Neural progenitor cell (in vitro differentiated cells): Measurements from ENCODE around the gene COPS9. TPM values are rescaled to one million over a fixed set of nuclear protein-coding genes. Genes with fewer than 3 reads are reported as not detected.

Experiments
- DNase-seq: peaks from one replicate; pipeline ENCODE4 v3.0.0-alpha.2; 2016; ENCODE audit warnings: low spot score
- H2AFZ ChIP-seq: fragments of 200-600 bp; sonication (generic); replicated peaks from 2 replicates; pipeline ENCODE4 v1.6.1; 2016; ENCODE audit warnings: antibody characterized with exemption
- H3F3A ChIP-seq: fragments of 200-600 bp; sonication (generic); 2 replicates; pipeline ENCODE4 v1.6.1; 2016; ENCODE audit warnings: antibody characterized with exemption, low read depth
- H3K27ac ChIP-seq: fragments of 200-600 bp; sonication (generic); 2 replicates; pipeline ENCODE4 v1.5.1; 2016; ENCODE audit warnings: mild to moderate bottlenecking
- H3K27me3 ChIP-seq: fragments of 200-600 bp; sonication (generic); 2 replicates; pipeline ENCODE4 v1.6.1; 2016; ENCODE audit warnings: mild to moderate bottlenecking, moderate library complexity
- H3K36me3 ChIP-seq: fragments of 200-600 bp; sonication (generic); 2 replicates; pipeline ENCODE4 v1.5.1; 2016
- H3K4me1 ChIP-seq: fragments of 200-600 bp; sonication (generic); 2 replicates; pipeline ENCODE4 v1.6.1; 2016; ENCODE audit warnings: mixed run types
- H3K4me2 ChIP-seq: fragments of 200-600 bp; sonication (generic); 2 replicates; pipeline ENCODE4 v1.6.1; 2016
- H3K4me3 ChIP-seq: fragments of 200-600 bp; sonication (generic); 2 replicates; pipeline ENCODE4 v1.5.1; 2016
- H3K79me2 ChIP-seq: fragments of 200-600 bp; sonication (generic); 2 replicates; pipeline ENCODE4 v1.6.1; 2016; ENCODE audit warnings: low read depth
- H3K9ac ChIP-seq: fragments of 200-600 bp; sonication (generic); 2 replicates; pipeline ENCODE4 v1.6.1; 2016
- H3K9me3 ChIP-seq: fragments of 200-600 bp; sonication (generic); 2 replicates; pipeline ENCODE4 v1.5.1; 2016; ENCODE audit warnings: low read depth
- H4K20me1 ChIP-seq: fragments of 200-600 bp; sonication (generic); 2 replicates; pipeline ENCODE4 v1.6.1; 2016; ENCODE audit warnings: low read depth
- H3K27ac Mint-ChIP-seq: 3 replicates; pipeline ENCODE4 v1.8.0; 2021; ENCODE audit warnings: mixed read lengths
- H3K27me3 Mint-ChIP-seq: 2 replicates; pipeline ENCODE4 v1.8.0; 2022; ENCODE audit warnings: low read depth, mild to moderate bottlenecking, inconsistent platforms, moderate library complexity, mixed read lengths; ENCODE audit not compliant: insufficient read depth
- H3K36me3 Mint-ChIP-seq: 3 replicates; pipeline ENCODE4 v1.8.0; 2021; ENCODE audit warnings: mixed read lengths
- H3K4me1 Mint-ChIP-seq: 3 replicates; pipeline ENCODE4 v1.8.0; 2021; ENCODE audit warnings: mixed read lengths
- H3K4me3 Mint-ChIP-seq: 3 replicates; pipeline ENCODE4 v1.8.0; 2021; ENCODE audit warnings: mild to moderate bottlenecking, moderate library complexity, mixed read lengths
- H3K9me3 Mint-ChIP-seq: 3 replicates; pipeline ENCODE4 v1.8.0; 2020; ENCODE audit warnings: mixed read lengths
- CTCF ChIP-seq: fragments of 200-600 bp; sonication (generic); IDR thresholded peaks from 2 replicates; pipeline ENCODE4 v1.5.1; 2017; ENCODE audit warnings: antibody characterized with exemption, mild to moderate bottlenecking
- EZH2 ChIP-seq: fragments of 200-600 bp; sonication (generic); IDR thresholded peaks from 2 replicates; pipeline ENCODE4 v1.6.1; 2017; ENCODE audit warnings: antibody characterized with exemption, mild to moderate bottlenecking, moderate library complexity
- EZH2phosphoT487 ChIP-seq: fragments of 200-600 bp; sonication (generic); IDR thresholded peaks from 2 replicates; pipeline ENCODE4 v1.6.1; 2017; ENCODE audit warnings: antibody characterized with exemption
- total RNA-seq: library from RNA; depleted of rRNA; stranded (reverse); fragments of >200 nt; gene quantifications from 2 replicates; pipeline ENCODE4 v1.2.3, GENCODE V29; 2015; ENCODE audit warnings: low replicate concordance

COPS9 gene
- total RNA-seq, 1 donor from 2014 or later: 83.9 TPM

DNA sequence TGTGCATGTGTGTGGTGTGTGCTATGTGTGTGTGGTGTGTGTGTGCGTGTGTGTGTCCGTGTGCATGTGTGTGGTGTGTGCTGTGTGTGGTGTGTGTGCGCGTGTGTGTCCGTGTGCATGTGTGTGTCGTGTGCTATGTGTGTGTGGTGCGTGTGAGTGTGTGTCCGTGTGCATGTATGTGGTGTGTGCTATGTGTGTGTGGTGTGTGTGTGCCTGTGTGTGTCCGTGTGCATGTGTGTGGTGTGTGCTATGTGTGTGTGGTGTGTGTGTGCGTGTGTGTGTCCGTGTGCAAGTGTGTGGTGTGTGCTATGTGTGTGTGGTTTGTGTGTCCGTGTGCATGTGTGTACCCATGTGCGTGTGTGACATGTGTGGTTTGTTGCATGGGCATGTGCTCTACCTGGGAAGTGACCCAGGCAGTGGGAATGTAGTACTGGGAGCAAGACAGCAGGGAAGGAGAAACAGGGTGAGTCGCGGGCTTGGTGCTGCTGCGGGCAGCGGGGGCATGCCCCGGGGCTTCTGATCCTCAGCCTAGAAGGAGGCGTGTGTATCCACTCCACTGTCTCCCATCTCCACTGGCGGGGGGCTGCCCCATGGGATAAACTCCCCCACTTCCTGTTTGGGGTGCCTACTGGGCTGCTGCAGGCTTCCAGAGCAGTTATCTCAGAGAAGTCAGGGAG lies 11.9 kb upstream of the COPS9 start:
- peaks cover 4% of the 10 kb centered on the region for H3K9me3 Mint-ChIP-seq
- no peaks in the 10 kb centered on the region for H3K4me1 Mint-ChIP-seq
- no peaks in the 10 kb centered on the region for H3K36me3 ChIP-seq

GRCh38 chr2:240147382-240147781 lies 11.3 kb upstream of the COPS9 start:
- no peak for DNase-seq
- H3K4me3 Mint-ChIP-seq: peak overlapping the region; percentile 20
- no peak overlapping the region for H3K4me2 ChIP-seq
- no peaks in the 10 kb centered on the region for H3K4me1 ChIP-seq
- no peak overlapping the region for H3K9ac ChIP-seq
- peaks cover 8% of the 10 kb centered on the region for H3F3A ChIP-seq
- H3K27me3 Mint-ChIP-seq: peaks cover 17% of the 10 kb centered on the region
- peak overlapping the region; percentile 72 for H3K27ac Mint-ChIP-seq
- no peaks in the 10 kb centered on the region for H3K79me2 ChIP-seq
- no peaks in the 10 kb centered on the region for H3K36me3 Mint-ChIP-seq
- H3K27ac ChIP-seq: no peak overlapping the region
- no peaks in the 10 kb centered on the region for H3K4me1 Mint-ChIP-seq
- H2AFZ ChIP-seq: no peak overlapping the region
- no peak overlapping the region for H3K4me3 ChIP-seq
- H3K27me3 ChIP-seq: peaks cover 14% of the 10 kb centered on the region
- H4K20me1 ChIP-seq: no peaks in the 10 kb centered on the region
- no peak for TF ChIP-seq EZH2
- no peak for TF ChIP-seq CTCF
- H3K9me3 ChIP-seq: no peaks in the 10 kb centered on the region
- H3K36me3 ChIP-seq: no peaks in the 10 kb centered on the region
- H3K9me3 Mint-ChIP-seq: peaks cover 4% of the 10 kb centered on the region

More for the DNA sequence above, 11.9 kb upstream of the COPS9 start:
- Histone ChIP-seq H3K9ac (no peak overlapping the region), H3K4me1 (no peaks in the 10 kb centered on the region), H3K27ac (no peak overlapping the region), H3K4me3 (no peak overlapping the region), H3K27me3 (peaks cover 20% of the 10 kb centered on the region), H3K79me2 (no peaks in the 10 kb centered on the region), H3K4me2 (no peak overlapping the region), H2AFZ (no peak overlapping the region), H4K20me1 (no peaks in the 10 kb centered on the region), H3K9me3 (no peaks in the 10 kb centered on the region), H3F3A (peaks cover 8% of the 10 kb centered on the region)
- Mint-ChIP-seq H3K27me3 (peaks cover 17% of the 10 kb centered on the region), H3K36me3 (no peaks in the 10 kb centered on the region), H3K4me3 (peak overlapping the region; percentile 20), H3K27ac (peak overlapping the region; percentile 72)
- no peak for DNase-seq
- no peak for TF ChIP-seq EZH2
- TF ChIP-seq CTCF: no peak
- no peak for TF ChIP-seq EZH2phosphoT487

DNA sequence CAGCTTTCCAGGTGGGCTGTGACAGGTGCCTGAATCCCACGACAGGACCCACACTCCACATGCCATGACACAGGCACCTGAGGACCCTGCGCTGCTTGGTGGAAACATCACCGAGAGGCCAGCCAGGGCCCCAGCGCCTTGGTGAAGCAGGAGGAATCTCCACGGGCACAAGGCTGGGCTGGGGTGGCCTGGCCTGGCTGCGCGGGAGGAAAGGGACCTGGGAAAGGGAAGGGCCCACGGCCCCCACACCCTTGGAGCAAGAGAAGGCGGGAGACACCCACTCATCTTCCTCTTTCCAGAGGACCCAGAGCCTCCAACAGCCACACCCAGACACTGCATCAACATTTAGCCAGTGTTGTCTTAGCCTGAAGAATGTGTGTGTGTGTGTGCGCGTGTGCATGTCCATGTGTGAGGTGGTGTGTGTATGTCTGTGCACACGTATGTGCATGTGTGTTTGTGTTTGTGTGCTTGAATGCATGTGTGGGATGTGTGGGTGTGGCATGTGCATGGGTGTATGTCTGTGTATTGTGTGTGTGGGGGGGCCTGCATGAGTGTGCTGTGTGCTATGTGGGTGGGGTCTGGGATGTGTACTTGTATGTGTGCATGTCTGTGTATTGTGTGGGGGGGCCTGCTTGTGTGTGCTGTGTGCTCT lies 10.6 kb upstream of the COPS9 start:
- H3K9me3 ChIP-seq: no peaks in the 10 kb centered on the region
- no peak overlapping the region for H3K9ac ChIP-seq
- no peak overlapping the region for H3K27ac ChIP-seq
- no peaks in the 10 kb centered on the region for H3K4me1 ChIP-seq
- Mint-ChIP-seq H3K36me3 (no peaks in the 10 kb centered on the region), H3K4me1 (peaks cover 3% of the 10 kb centered on the region), H3K27ac (peak overlapping the region; percentile 49), H3K9me3 (peaks cover 4% of the 10 kb centered on the region), H3K27me3 (peaks cover 17% of the 10 kb centered on the region), H3K4me3 (peak overlapping the region; percentile 12)
- TF ChIP-seq CTCF (no peak), EZH2 (no peak), EZH2phosphoT487 (no peak)
- no peaks in the 10 kb centered on the region for H4K20me1 ChIP-seq
- peaks cover 8% of the 10 kb centered on the region for H3F3A ChIP-seq
- no peak overlapping the region for H2AFZ ChIP-seq
- DNase-seq: no peak
- H3K79me2 ChIP-seq: no peaks in the 10 kb centered on the region
- H3K4me2 ChIP-seq: no peak overlapping the region
- no peaks in the 10 kb centered on the region for H3K36me3 ChIP-seq
- H3K4me3 ChIP-seq: no peak overlapping the region
- H3K27me3 ChIP-seq: peaks cover 7% of the 10 kb centered on the region
